DND-41 (cell line): Measurements from ENCODE around the gene TCF25.
"Not testable (repeated sequence)": the region's sequence is repeated elsewhere in the genome, so short reads cannot be mapped to it uniquely, and the experiment has no call there.

Experiments
- ATAC-seq: fragments of 200-7000 bp; cut with Tn5 transposase; 3 replicates; pipeline ENCODE4 v1.9.1; 2021; ENCODE audit warnings: low read depth; ENCODE audit not compliant: insufficient read depth
- DNase-seq: peaks from one replicate; pipeline ENCODE4 v3.0.0-alpha.2; 2020
- H2AFZ ChIP-seq: 2 replicates; pipeline ENCODE4 v1.6.0; 2012; ENCODE audit warnings: low read depth, low read length
- H3K27ac ChIP-seq: 2 replicates; pipeline ENCODE4 v1.5.1; 2012; ENCODE audit warnings: low read length, inconsistent platforms
- H3K27me3 ChIP-seq: fragments of 200-600 bp; sonication (generic); 2 replicates; pipeline ENCODE4 v1.6.0; 2012; ENCODE audit warnings: low read length, mild to moderate bottlenecking, inconsistent platforms; ENCODE audit not compliant: insufficient read depth, poor library complexity
- H3K36me3 ChIP-seq: 2 replicates; pipeline ENCODE4 v1.5.1; 2012; ENCODE audit warnings: low read length, inconsistent platforms; ENCODE audit not compliant: insufficient read depth
- H3K4me1 ChIP-seq: 2 replicates; pipeline ENCODE4 v1.5.1; 2012; ENCODE audit warnings: mild to moderate bottlenecking, low read length; ENCODE audit not compliant: insufficient read depth
- H3K4me2 ChIP-seq: 2 replicates; pipeline ENCODE4 v1.6.0; 2012; ENCODE audit warnings: mild to moderate bottlenecking, moderate library complexity, low read length, inconsistent platforms; ENCODE audit not compliant: insufficient read depth
- H3K4me3 ChIP-seq, 2 experiments: fragments of 200-600 bp in 1 of 2; shearing (Covaris generic) in 1 of 2; 2 replicates each; pipeline ENCODE4 v1.5.1; 2012 to 2016; ENCODE audit warnings: inconsistent platforms in 2 of 2, low read length in 2 of 2, mild to moderate bottlenecking in 2 of 2, low read depth in 1 of 2, moderate library complexity in 1 of 2
- H3K79me2 ChIP-seq: 2 replicates; pipeline ENCODE4 v1.6.0; 2012; ENCODE audit warnings: low read length, inconsistent platforms; ENCODE audit not compliant: insufficient read depth
- H3K9ac ChIP-seq: 2 replicates; pipeline ENCODE4 v1.6.0; 2012; ENCODE audit warnings: low read depth, mild to moderate bottlenecking, inconsistent platforms, low read length, moderate library complexity
- H3K9me3 ChIP-seq: 2 replicates; pipeline ENCODE4 v1.5.1; 2012; ENCODE audit warnings: low read length, moderate library complexity, mild to moderate bottlenecking, inconsistent platforms; ENCODE audit not compliant: insufficient read depth, severe bottlenecking
- H4K20me1 ChIP-seq: 2 replicates; pipeline ENCODE4 v1.6.0; 2012; ENCODE audit warnings: low read length; ENCODE audit not compliant: insufficient read depth
- EZH2 ChIP-seq: IDR thresholded peaks from 3 replicates; pipeline ENCODE4 v1.6.1; 2012; ENCODE audit warnings: borderline replicate concordance, low read depth, mild to moderate bottlenecking, moderate library complexity, low read length, inconsistent platforms; ENCODE audit not compliant: severe bottlenecking
- TF ChIP-seq, protein P1 (sequence below): IDR thresholded peaks from 2 replicates; pipeline ENCODE4 v1.5.1; 2012; ENCODE audit warnings: borderline replicate concordance, low read length, moderate library complexity, mild to moderate bottlenecking; ENCODE audit not compliant: poor library complexity, severe bottlenecking; ENCODE audit errors: extremely low read depth

The TCF25 gene, protein sequence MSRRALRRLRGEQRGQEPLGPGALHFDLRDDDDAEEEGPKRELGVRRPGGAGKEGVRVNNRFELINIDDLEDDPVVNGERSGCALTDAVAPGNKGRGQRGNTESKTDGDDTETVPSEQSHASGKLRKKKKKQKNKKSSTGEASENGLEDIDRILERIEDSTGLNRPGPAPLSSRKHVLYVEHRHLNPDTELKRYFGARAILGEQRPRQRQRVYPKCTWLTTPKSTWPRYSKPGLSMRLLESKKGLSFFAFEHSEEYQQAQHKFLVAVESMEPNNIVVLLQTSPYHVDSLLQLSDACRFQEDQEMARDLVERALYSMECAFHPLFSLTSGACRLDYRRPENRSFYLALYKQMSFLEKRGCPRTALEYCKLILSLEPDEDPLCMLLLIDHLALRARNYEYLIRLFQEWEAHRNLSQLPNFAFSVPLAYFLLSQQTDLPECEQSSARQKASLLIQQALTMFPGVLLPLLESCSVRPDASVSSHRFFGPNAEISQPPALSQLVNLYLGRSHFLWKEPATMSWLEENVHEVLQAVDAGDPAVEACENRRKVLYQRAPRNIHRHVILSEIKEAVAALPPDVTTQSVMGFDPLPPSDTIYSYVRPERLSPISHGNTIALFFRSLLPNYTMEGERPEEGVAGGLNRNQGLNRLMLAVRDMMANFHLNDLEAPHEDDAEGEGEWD

DNA sequence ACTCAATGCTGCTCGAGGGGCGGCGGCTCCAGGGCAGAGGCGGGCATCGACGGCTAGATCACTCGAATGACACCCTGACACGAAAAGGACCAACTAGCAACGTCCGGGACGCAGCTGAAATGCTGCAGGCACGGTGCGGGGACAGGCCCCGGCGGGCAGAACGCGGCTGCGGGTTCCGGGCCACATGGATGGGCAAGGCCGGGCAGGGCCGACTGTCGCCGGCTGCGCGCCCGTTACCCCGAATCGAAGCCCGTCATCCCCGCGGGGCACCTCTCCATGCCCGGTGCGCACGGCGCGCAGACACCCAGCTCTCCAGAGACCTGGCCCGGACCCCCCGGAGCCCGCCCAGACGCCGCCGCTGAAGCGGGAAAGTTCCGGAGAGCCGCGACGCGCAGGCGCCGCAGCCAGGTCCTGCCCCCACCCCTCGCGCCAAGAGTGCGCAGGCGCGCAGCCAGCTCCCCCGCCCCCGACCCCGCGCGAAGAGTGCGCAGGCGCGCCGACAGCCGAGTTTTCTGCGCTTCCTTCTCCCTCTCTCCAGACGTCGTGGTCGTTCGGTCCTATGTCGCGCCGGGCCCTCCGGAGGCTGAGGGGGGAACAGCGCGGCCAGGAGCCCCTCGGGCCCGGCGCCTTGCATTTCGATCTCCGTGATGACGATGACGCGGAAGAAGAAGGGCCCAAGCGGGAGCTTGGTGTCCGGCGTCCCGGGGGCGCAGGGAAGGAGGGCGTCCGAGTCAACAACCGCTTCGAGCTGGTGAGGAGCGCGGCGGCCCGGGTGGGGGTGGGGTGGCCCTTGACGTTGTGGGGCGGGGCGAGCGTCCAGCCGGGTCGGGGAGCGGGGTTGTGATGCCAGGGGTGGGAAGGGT is at the start of gene TCF25:
Gene TCF25, plus strand, starts transcription at position 484 of the 863 bp plus-strand sequence. Its CDS starts 76 bp downstream, at position 560.
- H3K9me3 ChIP-seq = peaks cover 16% of the 10 kb centered on the region
- peak; percentile 72 for ATAC-seq
- H3K9ac ChIP-seq = peak within 1 kb of the TSS; percentile 72
- TF ChIP-seq EZH2 = no peak
- TF ChIP-seq, protein P1, sequence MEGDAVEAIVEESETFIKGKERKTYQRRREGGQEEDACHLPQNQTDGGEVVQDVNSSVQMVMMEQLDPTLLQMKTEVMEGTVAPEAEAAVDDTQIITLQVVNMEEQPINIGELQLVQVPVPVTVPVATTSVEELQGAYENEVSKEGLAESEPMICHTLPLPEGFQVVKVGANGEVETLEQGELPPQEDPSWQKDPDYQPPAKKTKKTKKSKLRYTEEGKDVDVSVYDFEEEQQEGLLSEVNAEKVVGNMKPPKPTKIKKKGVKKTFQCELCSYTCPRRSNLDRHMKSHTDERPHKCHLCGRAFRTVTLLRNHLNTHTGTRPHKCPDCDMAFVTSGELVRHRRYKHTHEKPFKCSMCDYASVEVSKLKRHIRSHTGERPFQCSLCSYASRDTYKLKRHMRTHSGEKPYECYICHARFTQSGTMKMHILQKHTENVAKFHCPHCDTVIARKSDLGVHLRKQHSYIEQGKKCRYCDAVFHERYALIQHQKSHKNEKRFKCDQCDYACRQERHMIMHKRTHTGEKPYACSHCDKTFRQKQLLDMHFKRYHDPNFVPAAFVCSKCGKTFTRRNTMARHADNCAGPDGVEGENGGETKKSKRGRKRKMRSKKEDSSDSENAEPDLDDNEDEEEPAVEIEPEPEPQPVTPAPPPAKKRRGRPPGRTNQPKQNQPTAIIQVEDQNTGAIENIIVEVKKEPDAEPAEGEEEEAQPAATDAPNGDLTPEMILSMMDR = peak; percentile 12
- DNase-seq = peak; percentile 90
- peaks cover 32% of the 10 kb centered on the region for H3K36me3 ChIP-seq
- peaks cover 52% of the 10 kb centered on the region for H3K79me2 ChIP-seq
- no peaks in the 10 kb centered on the region for H3K27me3 ChIP-seq
- H2AFZ ChIP-seq = peak within 1 kb of the TSS; percentile 96
- peak within 1 kb of the TSS; percentile 99 for H3K27ac ChIP-seq
- peak within 1 kb of the TSS; percentile 62 for H3K4me2 ChIP-seq
- H4K20me1 ChIP-seq = peaks cover 20% of the 10 kb centered on the region
- peak within 1 kb of the TSS; percentile 57 to 89 for H3K4me3 ChIP-seq
- H3K4me1 ChIP-seq = peaks cover 27% of the 10 kb centered on the region

DNA sequence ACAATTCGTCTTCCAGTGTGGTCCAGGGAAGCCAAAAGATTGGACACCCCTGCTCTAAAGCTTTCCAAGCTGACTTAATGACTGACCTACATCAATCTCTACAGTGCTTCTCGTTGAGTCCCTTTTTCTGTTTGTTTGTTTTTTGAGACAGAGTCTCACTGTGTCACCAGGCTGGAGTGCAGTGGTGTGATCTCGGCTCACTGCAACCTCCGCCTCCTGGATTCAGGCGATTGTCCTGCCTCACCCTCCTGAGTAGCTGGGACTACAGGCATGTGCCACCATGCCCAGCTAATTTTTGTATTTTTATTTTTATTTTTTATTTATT is 49.6 kb upstream of the TCF25 start:
- not testable (repeated sequence) for H3K9me3 ChIP-seq, H3K79me2 ChIP-seq, H3K36me3 ChIP-seq, H2AFZ ChIP-seq, ATAC-seq, H3K27ac ChIP-seq, H3K27me3 ChIP-seq, H3K4me3 ChIP-seq, DNase-seq, H3K9ac ChIP-seq, H3K4me2 ChIP-seq
- Histone ChIP-seq H3K4me1 (peaks cover 19% of the 10 kb centered on the region), H4K20me1 (peaks cover 15% of the 10 kb centered on the region)

DNA sequence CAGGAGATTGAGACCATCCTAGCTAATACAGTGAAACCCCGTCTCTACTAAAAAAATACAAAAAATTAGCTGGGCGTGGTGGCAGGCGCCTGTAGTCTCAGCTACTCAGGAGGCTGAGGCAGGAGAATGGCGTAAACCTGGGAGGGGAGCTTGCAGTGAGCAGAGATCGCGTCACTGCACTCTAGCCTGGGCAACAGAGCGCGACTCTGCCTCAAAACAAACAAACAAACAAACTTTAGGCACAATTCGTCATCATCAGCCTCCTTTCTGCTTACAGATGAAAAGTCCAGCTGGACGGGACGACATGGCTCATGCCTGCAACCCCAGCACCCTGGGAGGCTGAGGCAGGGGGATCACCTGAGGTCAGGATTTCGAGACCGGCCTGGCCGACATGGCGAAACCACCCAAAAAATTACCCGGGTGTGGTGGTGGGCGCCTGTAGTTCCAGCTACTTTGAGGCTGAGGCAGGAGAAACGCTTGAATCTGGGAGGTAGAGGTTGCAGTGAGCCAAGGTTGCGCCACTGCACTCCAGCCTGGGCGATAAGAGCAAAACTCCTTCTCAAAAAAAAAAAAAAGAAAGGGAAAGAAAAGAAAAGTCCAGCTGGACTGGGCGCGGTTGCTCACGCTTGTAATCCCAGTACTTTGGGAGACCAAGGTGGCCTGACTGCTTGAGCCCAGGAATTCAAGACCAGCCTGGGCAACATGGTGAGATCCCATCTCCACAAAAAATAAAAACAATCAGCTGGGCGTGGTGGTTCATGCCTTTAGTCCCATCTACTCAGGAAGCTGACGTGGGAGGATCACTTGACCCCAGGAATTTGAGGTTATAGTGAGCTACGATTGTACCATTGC is 46.6 kb upstream of the TCF25 start:
- TF ChIP-seq EZH2 = no peak
- TF ChIP-seq, protein P1 = no peak
- Histone ChIP-seq H3K4me3 (no peak overlapping the region), H3K79me2 (no peaks in the 10 kb centered on the region), H4K20me1 (peaks cover 29% of the 10 kb centered on the region), H3K9me3 (no peaks in the 10 kb centered on the region), H3K36me3 (no peaks in the 10 kb centered on the region), H3K27ac (no peak overlapping the region), H3K9ac (no peak overlapping the region), H3K4me1 (peaks cover 11% of the 10 kb centered on the region), H3K27me3 (no peaks in the 10 kb centered on the region), H3K4me2 (peak overlapping the region; percentile 74; the same call in 1 of the 2 replicates), H2AFZ (no peak overlapping the region)
- no peak for ATAC-seq
- no peak for DNase-seq
